Occipital lobe (tissue), 2 donors: ENCODE measurements around the gene METTL18. TPM values are rescaled to one million over a fixed set of nuclear protein-coding genes. Genes with fewer than 3 reads are reported as not detected.
"Not testable (repeated sequence)": the region's sequence is repeated elsewhere in the genome, so short reads cannot be mapped to it uniquely, and the experiment has no call there.

Source experiments
- DNase-seq: peaks from one replicate; lab custom pipeline; 2025; lab: John Stamatoyannopoulos, UW
- total RNA-seq: library from RNA; depleted of rRNA; stranded (reverse); fragments of >200 nt; gene quantifications from one replicate; pipeline ENCODE4 v1.2.3, GENCODE V29; 2014

METTL18 gene
- 10.0 TPM for total RNA-seq

DNA sequence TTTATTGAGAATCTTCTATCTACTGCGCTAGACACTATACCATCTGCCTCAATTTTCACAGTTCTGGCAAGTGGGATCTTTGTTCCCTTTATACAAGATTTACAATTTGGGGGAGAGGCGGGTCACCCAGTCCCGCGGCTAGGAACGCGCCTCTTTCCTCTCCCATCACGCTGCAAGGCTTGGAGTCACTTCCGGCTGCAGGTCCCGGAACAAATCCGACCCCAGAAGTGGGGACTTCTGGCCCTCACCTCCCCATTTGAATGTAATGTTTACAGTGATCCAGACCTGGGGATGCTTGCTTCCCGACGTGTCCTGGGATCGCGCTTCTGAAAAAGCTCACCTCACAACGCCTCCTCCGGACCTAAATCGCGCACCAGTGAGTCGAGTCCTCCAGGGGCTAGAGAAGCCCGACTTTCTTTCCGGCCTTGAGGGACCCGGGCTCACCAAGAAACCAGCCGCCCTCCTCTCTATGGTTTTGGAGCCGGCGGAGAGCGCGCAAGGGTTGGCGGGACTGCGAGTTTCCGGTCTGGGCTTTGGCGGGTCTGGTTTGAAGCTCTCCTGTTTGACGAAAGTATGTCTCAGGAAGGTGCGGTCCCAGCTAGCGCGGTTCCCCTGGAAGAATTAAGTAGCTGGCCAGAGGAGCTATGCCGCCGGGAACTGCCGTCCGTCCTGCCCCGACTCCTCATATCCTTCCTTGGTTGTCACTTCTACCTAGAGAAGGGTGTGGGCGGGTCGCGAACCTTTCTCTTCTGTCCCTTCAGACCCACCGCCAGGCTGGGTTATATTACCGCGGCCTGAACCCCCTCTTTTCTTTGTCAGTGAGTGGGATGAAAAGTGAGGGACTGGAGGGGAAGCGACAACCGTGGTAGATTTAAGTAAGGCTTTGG, at the start of gene METTL18:
Gene METTL18 (minus strand): TSS at position 378 of the 887 bp plus-strand sequence. CDS start 1,212 bp downstream, outside the sequence.
- peak; percentile 94 for DNase-seq

DNA sequence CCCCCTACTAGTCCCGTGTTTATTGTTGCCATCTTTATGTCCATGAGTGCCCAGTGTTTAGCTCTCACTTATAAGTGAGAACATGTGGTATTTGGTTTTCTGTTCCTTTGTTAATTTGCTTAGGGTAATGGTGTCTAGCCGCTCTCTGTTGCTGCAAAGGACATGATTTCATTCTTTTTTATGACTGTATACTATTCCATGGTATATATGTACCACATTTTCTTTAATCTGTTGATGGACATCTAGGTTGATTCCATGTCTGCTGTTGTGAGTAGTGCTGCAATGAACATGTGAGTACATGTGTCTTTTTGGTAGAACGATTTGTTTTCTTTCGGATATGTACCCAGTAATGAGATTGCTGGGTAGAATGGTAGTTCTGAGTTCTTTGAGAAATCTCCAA, 44.2 kb upstream of the METTL18 start:
- no peak for DNase-seq

DNA sequence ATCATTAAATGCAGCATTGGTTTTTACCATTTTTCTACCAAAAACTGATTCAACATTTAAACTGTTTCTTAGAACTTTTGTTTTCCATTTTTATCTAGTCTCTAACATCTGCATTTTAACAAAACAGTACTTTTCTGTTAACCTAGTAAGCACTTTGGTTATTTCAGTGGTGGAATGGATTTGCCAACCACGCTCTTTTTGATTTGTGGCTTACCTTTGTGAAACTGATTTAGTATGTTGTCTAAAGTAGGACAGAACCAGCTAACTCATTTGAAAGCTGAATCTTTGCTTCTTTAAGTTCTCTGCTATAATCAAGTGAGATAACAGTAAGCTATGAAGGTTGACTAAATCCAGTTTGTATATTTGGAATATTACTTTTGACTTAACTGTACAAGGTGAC, 41.5 kb upstream of the METTL18 start:
- no peak for DNase-seq

DNA sequence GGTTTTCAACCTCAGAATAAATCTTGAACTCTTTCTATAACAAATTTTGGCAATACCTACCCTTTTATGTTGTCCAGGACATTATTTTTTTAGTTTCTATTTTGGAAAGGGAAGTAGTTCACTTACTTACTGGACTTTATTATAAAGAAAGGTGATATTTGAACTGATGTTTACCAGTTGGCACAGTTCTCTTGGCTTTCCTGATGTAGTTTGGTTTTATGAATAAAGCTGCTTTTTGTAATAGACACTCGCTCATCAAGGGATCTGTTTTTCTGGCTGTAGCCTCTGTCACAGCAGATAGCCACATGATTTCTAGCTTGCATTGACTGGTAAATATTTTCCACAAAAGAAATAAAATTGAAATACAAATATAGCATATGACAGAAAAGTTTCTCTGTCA, 40.9 kb upstream of the METTL18 start:
- no peak for DNase-seq

DNA sequence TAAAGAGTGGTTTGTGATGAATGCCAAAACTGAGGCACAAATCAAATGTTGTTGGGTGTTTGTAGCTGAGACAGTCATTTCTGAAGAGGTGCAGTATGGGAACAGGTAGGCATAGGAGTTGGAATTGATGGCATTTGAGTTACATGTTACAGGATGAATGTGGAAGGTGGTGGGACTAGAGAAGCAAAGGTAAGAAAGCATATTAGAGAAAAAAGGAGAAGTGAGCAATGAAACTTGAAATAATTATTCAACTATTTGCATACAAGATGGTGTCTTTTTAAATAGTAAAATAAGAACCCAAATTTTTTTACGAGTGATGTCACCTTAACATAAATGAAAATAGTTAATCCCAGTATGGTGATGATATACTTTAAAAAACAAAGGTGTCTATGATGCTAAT, 40.2 kb upstream of the METTL18 start:
- DNase-seq = no peak

DNA sequence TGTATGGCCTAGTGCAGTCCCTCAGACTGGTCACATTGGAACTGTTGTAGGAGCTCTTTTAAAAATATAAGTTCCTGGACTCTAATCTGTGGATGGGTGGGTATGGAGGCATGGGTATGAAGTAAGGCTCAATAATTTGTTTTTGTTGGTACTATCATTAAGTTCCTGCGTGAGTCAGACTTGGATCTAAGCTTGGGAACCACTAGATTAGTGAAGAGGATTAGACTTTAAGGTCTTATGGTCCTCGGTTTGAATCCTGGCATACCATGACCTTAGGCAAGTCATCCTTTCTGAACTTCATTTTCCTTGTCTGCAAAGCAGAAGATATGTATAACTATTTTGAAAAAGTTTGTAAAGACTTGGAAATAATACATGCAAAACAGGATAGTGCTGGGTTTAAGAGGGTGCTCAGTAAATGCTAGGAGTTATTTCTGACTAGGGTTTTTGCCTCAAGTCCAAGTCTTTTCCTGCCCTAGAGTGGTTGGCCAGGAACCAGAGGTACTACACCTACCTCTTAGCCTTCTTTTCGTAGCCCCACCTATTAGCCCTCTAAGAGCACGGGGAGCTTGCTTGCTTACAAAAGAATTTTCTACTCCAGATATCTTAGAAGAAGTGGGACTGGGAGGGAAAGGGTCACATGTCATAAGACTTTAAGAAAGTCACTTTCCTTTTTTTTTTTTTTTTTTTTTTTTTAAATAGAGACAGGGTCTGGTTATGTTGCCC, 38.6 kb upstream of the METTL18 start:
- no peak for DNase-seq

DNA sequence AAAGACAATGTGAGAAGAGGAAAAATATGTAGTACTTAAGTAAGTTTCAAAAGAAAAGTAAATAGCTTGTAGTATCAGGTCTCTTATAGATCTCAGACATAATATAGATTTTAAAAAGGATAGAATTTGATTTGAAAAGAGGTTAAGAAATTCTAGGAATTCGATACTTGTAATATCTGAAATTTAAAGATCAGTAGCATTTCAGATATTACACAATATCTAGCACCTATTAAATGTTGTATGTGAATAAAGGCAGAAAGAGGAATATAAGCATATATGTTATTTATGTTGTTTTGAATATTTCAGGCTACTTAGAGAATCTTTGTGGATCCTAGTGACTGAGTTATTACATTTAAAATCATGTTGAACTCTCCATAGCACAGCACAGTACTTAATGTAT, 35.0 kb upstream of the METTL18 start:
- no peak for DNase-seq

DNA sequence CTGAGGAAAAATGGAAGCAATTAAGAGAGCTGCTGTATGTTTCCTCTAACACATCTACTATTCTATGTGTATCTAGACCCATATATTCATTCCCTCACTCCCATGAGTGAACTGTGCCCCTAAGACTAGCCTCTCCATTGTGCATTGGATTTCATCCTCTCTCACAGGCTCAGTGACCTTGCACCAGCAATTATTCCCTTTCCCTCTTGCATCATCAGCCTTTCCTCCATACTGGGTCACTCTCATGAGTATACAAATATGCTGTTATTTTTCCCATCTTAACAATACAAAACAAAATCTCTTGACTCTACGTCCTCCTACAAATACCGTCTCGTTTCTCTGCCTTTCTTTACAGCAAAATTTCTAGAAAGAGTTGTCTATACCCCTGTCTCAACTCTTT, 29.4 kb upstream of the METTL18 start:
- DNase-seq = no peak

DNA sequence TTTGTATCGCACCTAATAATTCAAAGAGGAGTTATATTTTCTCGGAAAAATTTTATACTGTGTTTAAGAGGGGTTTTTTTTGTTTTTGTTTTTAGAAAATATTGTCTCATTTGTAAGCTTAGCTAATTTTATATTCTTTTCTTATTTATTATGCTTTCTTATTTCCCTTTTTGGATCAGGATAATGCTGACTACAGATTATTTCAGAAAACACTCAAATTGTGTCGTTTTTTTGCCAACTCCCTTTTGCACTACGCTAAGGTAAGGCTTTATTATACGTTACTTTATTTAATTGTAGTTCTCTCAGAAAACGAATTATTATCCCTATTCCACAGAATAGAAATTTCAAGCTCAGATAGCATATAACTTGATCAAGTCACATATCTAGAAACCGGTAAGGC, 26.8 kb upstream of the METTL18 start:
- DNase-seq = no peak

DNA sequence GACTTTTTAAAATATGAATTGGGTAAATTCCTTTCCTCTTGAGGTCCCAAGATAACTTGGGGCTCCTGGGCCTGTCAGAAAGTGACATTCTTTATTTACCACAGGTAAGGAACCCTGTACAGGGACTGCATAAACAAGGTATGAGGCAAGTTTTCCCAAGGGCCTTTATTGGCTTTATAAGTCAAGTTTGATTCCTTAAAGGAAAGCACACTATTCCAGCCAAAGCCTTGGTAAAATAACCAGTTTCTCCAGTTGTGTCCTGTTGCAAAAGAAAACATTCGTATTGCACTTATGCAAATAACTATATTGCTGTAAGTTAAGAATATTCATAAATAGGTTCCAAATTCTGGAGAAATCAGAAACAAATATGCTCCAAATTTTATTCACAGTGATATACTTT, 21.9 kb upstream of the METTL18 start:
- DNase-seq = no peak

DNA sequence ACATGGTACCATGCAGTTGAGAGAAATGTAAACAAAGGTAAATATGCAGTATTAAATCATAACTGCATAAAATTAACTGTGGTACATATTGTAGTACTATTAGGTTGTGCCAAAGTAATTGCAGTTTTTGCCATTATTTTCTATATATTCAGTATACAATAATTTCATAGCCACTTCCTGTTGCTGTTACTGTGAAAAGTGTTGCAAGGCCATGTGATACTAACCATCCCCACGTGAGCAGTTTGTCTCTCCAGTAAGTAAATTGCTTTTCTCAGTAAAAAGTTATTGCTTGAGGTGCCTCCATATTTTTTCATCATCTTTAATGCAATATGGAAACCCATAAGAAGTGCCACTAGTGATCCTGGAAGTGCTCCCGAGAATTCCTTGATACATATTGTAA, 19.6 kb upstream of the METTL18 start:
- DNase-seq = no peak

DNA sequence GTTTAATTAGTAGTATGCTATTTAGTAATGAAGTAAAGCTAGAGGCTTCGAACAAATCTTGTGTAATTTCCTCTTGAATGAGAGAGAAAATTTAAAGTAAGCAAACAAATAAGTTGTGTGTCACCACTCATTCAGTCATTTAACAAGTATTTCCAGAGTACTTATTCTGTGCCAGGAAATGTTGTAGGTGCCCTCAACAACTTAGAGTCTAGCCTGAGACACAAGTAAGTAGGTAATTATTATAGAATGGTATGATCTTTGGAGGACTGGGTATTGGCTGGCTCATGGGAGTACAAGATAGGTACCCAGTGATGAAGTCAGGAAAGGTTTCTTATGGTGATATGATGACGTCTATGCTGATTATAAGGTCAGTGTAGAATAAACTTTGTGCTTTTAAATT, 17.4 kb upstream of the METTL18 start:
- no peak for DNase-seq

DNA sequence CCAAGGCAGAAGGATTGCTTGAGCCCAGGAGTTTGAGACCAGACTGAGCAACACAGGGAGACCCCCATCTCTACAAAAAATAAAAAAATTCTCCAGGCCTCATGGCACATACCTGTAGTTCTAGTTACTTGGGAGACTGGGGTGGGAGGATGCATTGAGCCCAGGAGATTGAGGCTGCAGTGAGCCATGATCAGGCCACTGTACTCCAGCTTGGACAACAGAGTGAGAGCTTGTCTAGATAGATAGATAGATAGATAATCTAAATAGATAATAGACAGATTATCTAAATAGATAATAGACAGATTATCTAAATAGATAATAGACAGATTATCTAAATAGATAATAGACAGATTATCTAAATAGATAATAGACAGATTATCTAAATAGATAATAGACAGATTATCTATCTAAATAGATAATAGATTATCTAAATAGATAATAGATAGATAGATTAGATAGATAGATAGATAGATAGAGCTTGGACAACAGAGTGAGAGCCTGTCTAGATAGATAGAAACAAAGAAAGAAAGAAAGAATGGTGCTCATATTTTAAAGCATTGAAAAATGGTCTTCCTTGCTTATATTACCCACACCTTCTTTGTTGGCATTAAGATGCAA, 16.8 kb upstream of the METTL18 start:
- not testable (repeated sequence) for DNase-seq

DNA sequence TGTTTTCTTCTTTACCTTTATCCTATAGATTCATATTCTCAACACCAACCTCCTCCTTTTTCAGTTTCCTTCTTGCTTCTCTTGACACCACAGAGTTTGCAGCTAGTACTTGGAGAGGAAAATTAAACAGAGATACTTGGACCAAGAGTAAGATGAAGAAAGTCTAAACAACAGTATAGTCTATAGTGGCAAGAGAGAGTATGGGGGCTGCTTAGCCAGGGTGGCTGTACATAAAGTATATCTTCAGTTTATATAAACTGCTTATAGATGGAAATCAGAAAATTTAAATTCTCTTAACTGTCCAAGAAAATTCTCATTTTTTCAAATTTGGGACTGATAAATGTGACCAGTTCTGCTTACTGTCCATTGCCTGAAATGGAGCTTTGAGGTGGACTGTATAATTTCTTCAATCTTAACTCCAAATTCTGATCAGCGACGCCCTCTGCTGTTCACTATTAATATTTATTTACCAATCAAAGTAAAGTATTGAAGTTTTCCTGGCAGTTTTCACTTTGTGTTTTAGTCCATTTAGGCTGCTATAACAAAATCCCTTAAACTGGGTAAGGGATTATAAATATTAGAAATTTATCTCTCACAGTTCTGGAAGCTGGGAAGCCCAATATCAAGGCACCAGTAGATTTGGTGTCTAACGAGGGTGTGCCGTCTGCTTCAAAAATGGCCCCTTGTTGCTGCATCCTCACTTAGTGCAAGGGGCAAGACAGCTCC, 14.8 kb upstream of the METTL18 start:
- DNase-seq = no peak

DNA sequence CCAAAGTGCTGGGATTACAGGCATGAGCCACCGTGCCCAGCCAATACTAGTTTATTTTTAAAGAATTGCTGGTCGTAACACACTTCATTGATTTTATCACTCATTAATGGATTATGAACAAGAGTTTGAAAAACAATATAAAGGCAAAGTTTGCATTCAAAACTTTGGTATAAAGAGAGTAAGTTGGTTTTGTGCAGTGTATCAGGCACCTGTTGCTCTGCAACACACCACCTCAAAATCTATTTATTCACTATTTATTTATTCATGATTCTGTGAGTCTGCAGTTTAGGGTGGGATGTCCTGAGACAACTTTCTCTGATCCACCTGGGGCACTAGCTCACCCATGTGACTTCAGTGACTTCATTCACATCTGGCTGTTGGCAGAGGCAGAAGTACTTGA, 10.2 kb upstream of the METTL18 start:
- no peak for DNase-seq

DNA sequence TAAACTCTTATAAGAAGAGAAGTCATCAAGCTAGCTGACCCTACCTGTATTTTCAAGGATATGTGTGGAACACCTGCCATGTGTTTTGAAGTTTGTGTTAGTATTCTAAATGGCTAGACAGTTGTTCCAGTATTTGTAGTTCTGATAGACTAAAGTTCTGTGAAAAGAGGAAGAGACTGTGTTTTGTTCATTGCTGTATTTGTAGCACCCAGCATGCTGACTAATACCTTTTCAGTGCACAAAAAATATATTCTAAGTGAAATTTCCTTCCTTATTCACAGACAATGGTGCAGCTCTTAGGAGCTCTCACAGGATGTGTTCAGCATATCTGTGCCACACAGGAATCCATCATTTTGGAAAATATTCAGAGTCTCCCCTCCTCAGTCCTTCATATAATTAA, 8.2 kb upstream of the METTL18 start:
- DNase-seq = no peak

DNA sequence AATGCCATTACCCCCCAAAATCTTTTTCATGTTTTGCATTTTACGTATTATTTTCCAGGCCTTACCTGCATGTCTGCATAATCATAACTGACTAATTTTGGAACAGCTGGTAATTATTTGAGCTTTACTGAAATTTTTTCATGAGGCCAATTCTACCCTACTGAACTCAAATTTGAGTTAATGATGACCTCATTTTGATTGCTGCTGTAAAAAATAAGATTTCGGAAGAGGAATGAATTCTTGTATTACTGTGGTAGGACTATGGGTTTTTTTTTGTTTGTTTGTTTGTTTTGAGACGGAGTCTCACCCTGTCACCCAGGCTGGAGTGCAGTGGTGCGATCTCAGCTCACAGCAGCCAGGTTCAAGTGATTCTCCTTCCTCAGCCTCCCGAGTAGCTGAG, 2.6 kb upstream of the METTL18 start:
- DNase-seq = no peak

DNA sequence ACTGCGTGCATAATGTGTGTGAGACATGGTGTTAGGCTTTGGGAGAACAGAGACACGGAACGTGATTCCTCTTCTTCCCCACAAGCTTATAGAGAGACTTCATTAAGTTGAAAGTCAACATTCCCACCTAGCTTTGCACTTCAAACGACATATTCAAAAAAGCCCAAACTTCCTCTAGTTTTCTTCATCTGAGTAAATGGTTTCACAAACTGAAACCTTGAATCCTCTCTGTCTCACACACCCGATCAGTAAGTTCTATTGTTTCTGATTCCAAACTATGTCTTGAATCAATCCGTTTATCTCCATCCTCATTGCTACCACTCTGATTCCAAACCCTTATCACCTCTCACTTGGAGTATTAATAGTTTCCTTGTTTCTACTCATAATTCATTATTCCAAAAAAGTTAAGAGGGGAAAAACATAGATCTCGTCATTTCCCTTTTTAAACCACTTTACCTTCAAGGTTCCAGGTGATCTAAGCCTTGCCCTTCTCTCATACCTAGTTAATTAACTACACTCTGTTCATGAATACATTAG, 1.6 kb upstream of the METTL18 start:
- no peak for DNase-seq

DNA sequence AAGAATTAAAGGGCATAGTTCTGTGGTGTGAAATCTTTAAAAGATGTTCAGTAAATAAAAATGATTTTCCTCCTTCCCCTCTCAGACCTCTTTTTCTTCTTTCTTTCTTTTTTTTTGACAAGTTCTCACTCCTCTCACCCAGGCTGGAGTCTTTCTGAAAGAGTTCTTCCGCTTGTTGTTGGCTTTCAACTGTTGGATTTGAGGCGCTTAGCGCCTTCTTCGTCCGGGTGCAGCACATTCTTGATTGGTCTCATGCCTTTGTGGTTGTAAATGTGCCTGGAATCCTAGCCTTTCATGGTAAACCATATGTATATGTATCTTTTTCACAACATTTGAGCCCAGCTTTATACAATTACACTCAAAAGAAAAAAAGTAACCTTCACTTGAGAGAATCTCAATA, 980 bp upstream of the METTL18 start:
- DNase-seq = no peak

DNA sequence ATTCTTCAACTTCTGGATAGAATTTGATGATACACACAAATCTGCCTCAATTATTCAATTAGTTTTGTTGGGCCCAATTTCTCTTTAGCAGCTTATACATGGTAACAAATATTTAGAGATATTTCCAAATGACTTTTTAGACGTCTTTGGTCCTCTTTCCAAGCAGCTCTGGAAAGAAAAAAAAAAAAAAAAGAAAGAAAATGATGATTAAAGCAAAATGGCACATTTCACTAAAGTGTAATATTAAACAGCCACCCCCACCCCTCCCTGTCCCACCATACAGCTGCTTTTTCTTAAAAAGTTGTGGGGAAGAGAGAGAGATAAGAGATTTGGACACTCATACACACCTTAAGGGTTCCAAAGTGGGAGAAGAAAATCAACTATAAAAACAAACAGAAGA, 977 bp downstream of the METTL18 start:
- no peak for DNase-seq

DNA sequence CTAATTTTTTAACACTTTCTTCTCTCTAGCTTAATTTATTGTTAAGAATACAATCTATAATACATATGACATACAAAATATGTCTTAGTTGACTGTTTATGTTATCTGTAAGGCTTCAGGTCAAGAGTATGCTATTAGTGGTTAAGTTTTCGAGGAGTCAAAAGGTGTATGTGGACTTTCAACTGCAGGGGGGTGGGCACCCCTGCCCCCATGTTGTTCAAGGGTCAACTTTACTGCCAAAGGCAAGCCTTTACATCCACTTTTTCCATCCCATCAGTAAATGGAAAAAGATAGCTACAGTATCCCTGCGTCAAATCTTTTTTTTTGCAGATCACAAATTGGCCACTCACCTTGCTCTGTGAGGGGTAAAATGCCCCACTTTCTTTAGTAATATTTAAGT, 6.3 kb downstream of the METTL18 start:
- no peak for DNase-seq

DNA sequence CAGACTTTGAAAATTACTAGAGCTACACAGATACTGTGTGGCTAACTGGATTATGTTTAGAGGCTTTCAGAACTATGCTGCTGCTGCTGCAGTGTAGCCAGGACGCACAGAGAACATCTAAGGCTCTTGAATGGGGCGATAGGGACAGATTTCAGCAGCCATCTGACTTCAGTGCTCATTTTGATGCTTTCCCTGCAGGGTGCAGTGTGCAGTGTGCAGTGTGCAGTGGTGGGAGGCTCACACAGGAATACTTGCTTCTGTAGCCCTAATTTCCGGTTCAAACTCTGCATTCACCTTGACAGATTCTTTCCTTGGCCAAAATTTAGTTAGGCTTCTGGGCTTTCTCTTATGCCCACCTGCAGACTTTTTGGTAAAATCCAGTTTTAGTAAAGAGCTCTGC, 7.7 kb downstream of the METTL18 start:
- DNase-seq = no peak
